22Rv1 (cell line): ENCODE results near the gene SDR42E1.

Source experiments
- ZFX ChIP-seq: fragments of 450-650 bp; IDR thresholded peaks from 2 replicates; pipeline ENCODE4 v1.6.1; 2017; ENCODE audit warnings: antibody characterized with exemption, borderline replicate concordance
- TF ChIP-seq, protein P1 (sequence below): fragments of 450-650 bp; IDR thresholded peaks from 2 replicates; pipeline ENCODE4 v1.5.1; 2017; ENCODE audit warnings: mild to moderate bottlenecking

DNA sequence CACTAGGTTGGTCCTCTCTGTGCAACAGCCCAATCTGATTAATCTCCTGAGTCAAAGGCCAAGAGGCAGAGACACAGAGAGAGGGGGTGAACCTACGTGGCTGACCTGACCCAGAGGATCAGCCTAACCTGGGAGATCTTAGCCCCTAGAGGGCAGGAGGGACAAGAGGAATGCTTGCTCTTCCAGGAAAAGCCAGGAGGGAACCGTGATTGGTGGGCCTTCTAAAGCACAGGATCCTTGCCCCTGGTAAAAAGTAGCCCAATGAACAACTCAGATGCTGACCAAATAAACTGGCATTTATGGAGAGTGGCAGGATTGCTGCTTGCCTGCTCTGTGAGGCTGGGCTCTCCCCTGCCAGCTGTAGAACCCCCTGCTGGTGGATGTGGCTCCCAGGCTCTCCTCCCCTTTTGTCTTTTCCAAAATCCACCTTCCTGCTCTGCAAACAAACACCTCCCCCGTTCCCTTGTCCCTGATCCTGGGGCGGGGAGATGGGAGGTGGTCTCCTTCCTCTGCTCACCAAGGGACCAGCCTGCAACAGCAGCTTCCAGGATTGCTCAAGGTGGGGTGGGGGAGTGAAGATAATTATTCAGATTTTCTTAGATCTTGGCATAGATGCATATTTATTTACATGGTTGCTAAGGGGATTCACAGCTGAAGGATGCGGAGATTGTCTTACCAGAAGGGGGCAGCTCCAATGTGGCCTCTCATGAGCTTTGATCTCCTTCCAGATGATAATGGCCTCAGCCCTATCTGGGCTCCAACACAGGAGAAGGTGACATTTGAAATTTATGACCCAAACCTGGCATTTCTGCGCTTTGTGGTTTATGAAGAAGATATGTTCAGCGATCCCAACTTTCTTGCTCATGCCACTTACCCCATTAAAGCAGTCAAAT is 71.9 kb downstream of the SDR42E1 start:
- TF ChIP-seq, protein P1, sequence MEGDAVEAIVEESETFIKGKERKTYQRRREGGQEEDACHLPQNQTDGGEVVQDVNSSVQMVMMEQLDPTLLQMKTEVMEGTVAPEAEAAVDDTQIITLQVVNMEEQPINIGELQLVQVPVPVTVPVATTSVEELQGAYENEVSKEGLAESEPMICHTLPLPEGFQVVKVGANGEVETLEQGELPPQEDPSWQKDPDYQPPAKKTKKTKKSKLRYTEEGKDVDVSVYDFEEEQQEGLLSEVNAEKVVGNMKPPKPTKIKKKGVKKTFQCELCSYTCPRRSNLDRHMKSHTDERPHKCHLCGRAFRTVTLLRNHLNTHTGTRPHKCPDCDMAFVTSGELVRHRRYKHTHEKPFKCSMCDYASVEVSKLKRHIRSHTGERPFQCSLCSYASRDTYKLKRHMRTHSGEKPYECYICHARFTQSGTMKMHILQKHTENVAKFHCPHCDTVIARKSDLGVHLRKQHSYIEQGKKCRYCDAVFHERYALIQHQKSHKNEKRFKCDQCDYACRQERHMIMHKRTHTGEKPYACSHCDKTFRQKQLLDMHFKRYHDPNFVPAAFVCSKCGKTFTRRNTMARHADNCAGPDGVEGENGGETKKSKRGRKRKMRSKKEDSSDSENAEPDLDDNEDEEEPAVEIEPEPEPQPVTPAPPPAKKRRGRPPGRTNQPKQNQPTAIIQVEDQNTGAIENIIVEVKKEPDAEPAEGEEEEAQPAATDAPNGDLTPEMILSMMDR = no peak
- TF ChIP-seq ZFX = no peak
